ENCODE data around the gene SLC2A11.

The SLC2A11 gene

GRCh38 chr22:23847991-23848864 is 9.4 kb upstream of the SLC2A11 start:
- no peak for TF ChIP-seq MAX (IDR thresholded peaks at IDR 0.05)
- TF ChIP-seq REST (IDR thresholded peaks at IDR 0.05; ENCODE audit: low read depth), result no peak
- TF ChIP-seq USF1 (IDR thresholded peaks at IDR 0.05), result no peak
- TF ChIP-seq EP300 (IDR thresholded peaks at IDR 0.05; ENCODE audit: borderline replicate concordance), result no peak
- TF ChIP-seq EGR1 (IDR thresholded peaks at IDR 0.05), result no peak
- TF ChIP-seq YY1 (IDR thresholded peaks at IDR 0.05; ENCODE audit: low read depth), result no peak
- TF ChIP-seq RAD21 (IDR thresholded peaks at IDR 0.05; ENCODE audit: low read depth), result no peak
- TF ChIP-seq NFIC (IDR thresholded peaks at IDR 0.05), result no peak
- no peak for TF ChIP-seq TEAD4 (IDR thresholded peaks at IDR 0.05)
- TF ChIP-seq ZBTB7A (IDR thresholded peaks at IDR 0.05; ENCODE audit: low read depth), result no peak

- TF ChIP-seq EGR1 (IDR thresholded peaks at IDR 0.05) (peak; percentile 45), MAX (IDR thresholded peaks at IDR 0.05) (0 out of 2 replicates have a peak, but pooled peaks have one; percentile 25), EP300 (IDR thresholded peaks at IDR 0.05; ENCODE audit: borderline replicate concordance) (no peak), REST (IDR thresholded peaks at IDR 0.05; ENCODE audit: low read depth) (no peak), CREB1 (IDR thresholded peaks at IDR 0.05; ENCODE audit: low read depth) (no peak), RAD21 (IDR thresholded peaks at IDR 0.05; ENCODE audit: low read depth) (peak; percentile 95)
Observed at GRCh38 chr22:23849009-23850006, 8.4 kb upstream of the SLC2A11 start.

GRCh38 chr22:23850136-23850611 is 7.5 kb upstream of the SLC2A11 start:
- no peak for TF ChIP-seq CEBPB (IDR thresholded peaks at IDR 0.05)
- TF ChIP-seq CREB1 (IDR thresholded peaks at IDR 0.05; ENCODE audit: low read depth), result no peak
- no peak for TF ChIP-seq FOXM1 (IDR thresholded peaks at IDR 0.05; ENCODE audit: borderline replicate concordance, low read depth)
- no peak for TF ChIP-seq ZBTB7A (IDR thresholded peaks at IDR 0.05; ENCODE audit: low read depth)

GRCh38 chr22:23856721-23857605 is 712 bp upstream of the SLC2A11 start:
- TF ChIP-seq CREB1 (IDR thresholded peaks at IDR 0.05; ENCODE audit: low read depth), result no peak
- TF ChIP-seq FOXM1 (IDR thresholded peaks at IDR 0.05; ENCODE audit: borderline replicate concordance, low read depth), result no peak
- TF ChIP-seq TEAD4 (IDR thresholded peaks at IDR 0.05), result no peak
- TF ChIP-seq REST (IDR thresholded peaks at IDR 0.05; ENCODE audit: low read depth), result no peak
- no peak for TF ChIP-seq NFIC (IDR thresholded peaks at IDR 0.05)
- TF ChIP-seq RAD21 (IDR thresholded peaks at IDR 0.05; ENCODE audit: low read depth), result no peak
- TF ChIP-seq EGR1 (IDR thresholded peaks at IDR 0.05), result no peak
- TF ChIP-seq CEBPB (IDR thresholded peaks at IDR 0.05), result no peak
- no peak for TF ChIP-seq TCF12 (IDR thresholded peaks at IDR 0.05; ENCODE audit: low read depth)
- no peak for TF ChIP-seq MAX (IDR thresholded peaks at IDR 0.05)
- no peak for TF ChIP-seq YY1 (IDR thresholded peaks at IDR 0.05; ENCODE audit: low read depth)
- no peak for TF ChIP-seq EP300 (IDR thresholded peaks at IDR 0.05; ENCODE audit: borderline replicate concordance)
- no peak for TF ChIP-seq USF1 (IDR thresholded peaks at IDR 0.05)
- TF ChIP-seq TAF1 (IDR thresholded peaks at IDR 0.05; ENCODE audit: low read depth), result no peak

All from Ishikawa (cell line).